T-helper 2 cell treated with Interferon-gamma antibody and Interleukin-4, amounts not matched to agents 5 μg/mL and 100 μg/mL, for 36 hours (primary cell): Measurements from ENCODE around the gene SIMC1.

Experiments
- DNase-seq: peaks from one replicate; pipeline ENCODE4 v3.0.0; 2021; ENCODE audit warnings: low spot score
- H3K27ac Mint-ChIP-seq: one replicate; pipeline ENCODE4 v1.8.0; 2021; ENCODE audit warnings: mild to moderate bottlenecking, mixed read lengths
- H3K27me3 Mint-ChIP-seq: one replicate; pipeline ENCODE4 v1.8.0; 2021; ENCODE audit warnings: low read depth, mixed read lengths
- H3K36me3 Mint-ChIP-seq: one replicate; pipeline ENCODE4 v1.8.0; 2021; ENCODE audit warnings: low read depth, mixed read lengths
- H3K4me1 Mint-ChIP-seq: one replicate; pipeline ENCODE4 v1.8.0; 2021; ENCODE audit warnings: low read depth, mixed read lengths
- H3K4me3 Mint-ChIP-seq: one replicate; pipeline ENCODE4 v1.8.0; 2022; ENCODE audit warnings: mild to moderate bottlenecking, moderate library complexity, mixed read lengths
- H3K9me3 Mint-ChIP-seq: one replicate; pipeline ENCODE4 v1.8.0; 2021; ENCODE audit warnings: mixed read lengths

Gene SIMC1

GRCh38 chr5:176371621-176372539 lies 133.7 kb downstream of the SIMC1 start:
- H3K36me3 Mint-ChIP-seq: peaks cover 8% of the 10 kb centered on the region
- no peaks in the 10 kb centered on the region for H3K9me3 Mint-ChIP-seq
- no peak for DNase-seq
- H3K27ac Mint-ChIP-seq: no peak overlapping the region
- H3K4me3 Mint-ChIP-seq: no peak overlapping the region
- H3K27me3 Mint-ChIP-seq: no peaks in the 10 kb centered on the region
- peaks cover 9% of the 10 kb centered on the region for H3K4me1 Mint-ChIP-seq

GRCh38 chr5:176373100-176373818 lies 135.0 kb downstream of the SIMC1 start:
- H3K27ac Mint-ChIP-seq: no peak overlapping the region
- H3K36me3 Mint-ChIP-seq: peaks cover 1% of the 10 kb centered on the region
- no peak for DNase-seq
- H3K9me3 Mint-ChIP-seq: no peaks in the 10 kb centered on the region
- no peak overlapping the region for H3K4me3 Mint-ChIP-seq
- no peaks in the 10 kb centered on the region for H3K4me1 Mint-ChIP-seq
- no peaks in the 10 kb centered on the region for H3K27me3 Mint-ChIP-seq

GRCh38 chr5:176379881-176380280 lies 141.7 kb downstream of the SIMC1 start:
- Mint-ChIP-seq H3K27ac (no peak overlapping the region), H3K9me3 (no peaks in the 10 kb centered on the region), H3K4me3 (no peak overlapping the region), H3K4me1 (no peaks in the 10 kb centered on the region), H3K36me3 (peaks cover 31% of the 10 kb centered on the region), H3K27me3 (no peaks in the 10 kb centered on the region)
- DNase-seq: no peak

GRCh38 chr5:176381423-176381822 lies 143.2 kb downstream of the SIMC1 start:
- H3K36me3 Mint-ChIP-seq: peaks cover 44% of the 10 kb centered on the region
- H3K4me3 Mint-ChIP-seq: no peak overlapping the region
- H3K4me1 Mint-ChIP-seq: peaks cover 9% of the 10 kb centered on the region
- H3K27me3 Mint-ChIP-seq: no peaks in the 10 kb centered on the region
- H3K27ac Mint-ChIP-seq: no peak overlapping the region
- DNase-seq: no peak
- H3K9me3 Mint-ChIP-seq: no peaks in the 10 kb centered on the region

GRCh38 chr5:176381979-176382378 lies 143.8 kb downstream of the SIMC1 start:
- Mint-ChIP-seq H3K4me3 (no peak overlapping the region), H3K4me1 (peaks cover 13% of the 10 kb centered on the region), H3K27ac (no peak overlapping the region), H3K36me3 (peaks cover 49% of the 10 kb centered on the region), H3K9me3 (no peaks in the 10 kb centered on the region), H3K27me3 (no peaks in the 10 kb centered on the region)
- DNase-seq: no peak

- Mint-ChIP-seq H3K9me3 (no peaks in the 10 kb centered on the region), H3K27ac (no peak overlapping the region), H3K4me3 (no peak overlapping the region), H3K4me1 (peaks cover 19% of the 10 kb centered on the region), H3K27me3 (no peaks in the 10 kb centered on the region), H3K36me3 (peaks cover 55% of the 10 kb centered on the region)
- no peak for DNase-seq
Measured at GRCh38 chr5:176382721-176383120, 144.5 kb downstream of the SIMC1 start.

- no peak overlapping the region for H3K4me3 Mint-ChIP-seq
- peaks cover 20% of the 10 kb centered on the region for H3K4me1 Mint-ChIP-seq
- H3K36me3 Mint-ChIP-seq: peaks cover 59% of the 10 kb centered on the region
- H3K9me3 Mint-ChIP-seq: no peaks in the 10 kb centered on the region
- no peaks in the 10 kb centered on the region for H3K27me3 Mint-ChIP-seq
- H3K27ac Mint-ChIP-seq: no peak overlapping the region
- DNase-seq: no peak
Measured at GRCh38 chr5:176383248-176383905, 145.2 kb downstream of the SIMC1 start.

- no peaks in the 10 kb centered on the region for H3K27me3 Mint-ChIP-seq
- H3K4me3 Mint-ChIP-seq: no peak overlapping the region
- H3K4me1 Mint-ChIP-seq: peaks cover 20% of the 10 kb centered on the region
- H3K27ac Mint-ChIP-seq: no peak overlapping the region
- DNase-seq: no peak
- no peaks in the 10 kb centered on the region for H3K9me3 Mint-ChIP-seq
- H3K36me3 Mint-ChIP-seq: peaks cover 59% of the 10 kb centered on the region
Measured at GRCh38 chr5:176383961-176384360, 145.7 kb downstream of the SIMC1 start.

- Mint-ChIP-seq H3K27ac (no peak overlapping the region), H3K4me1 (peaks cover 20% of the 10 kb centered on the region), H3K4me3 (no peak overlapping the region), H3K9me3 (no peaks in the 10 kb centered on the region), H3K36me3 (peaks cover 60% of the 10 kb centered on the region), H3K27me3 (no peaks in the 10 kb centered on the region)
- no peak for DNase-seq
Measured at GRCh38 chr5:176384366-176384930, 146.2 kb downstream of the SIMC1 start.

GRCh38 chr5:176384991-176385390 lies 146.8 kb downstream of the SIMC1 start:
- Mint-ChIP-seq H3K27me3 (no peaks in the 10 kb centered on the region), H3K4me1 (peaks cover 23% of the 10 kb centered on the region), H3K4me3 (no peak overlapping the region), H3K9me3 (no peaks in the 10 kb centered on the region), H3K36me3 (peaks cover 58% of the 10 kb centered on the region), H3K27ac (no peak overlapping the region)
- no peak for DNase-seq

- Mint-ChIP-seq H3K9me3 (no peaks in the 10 kb centered on the region), H3K27me3 (no peaks in the 10 kb centered on the region), H3K4me3 (peak overlapping the region; percentile 92), H3K36me3 (peaks cover 56% of the 10 kb centered on the region), H3K4me1 (peaks cover 23% of the 10 kb centered on the region), H3K27ac (no peak overlapping the region)
- no peak for DNase-seq
Measured at GRCh38 chr5:176386491-176386890, 148.3 kb downstream of the SIMC1 start.

GRCh38 chr5:176387384-176387925 lies 149.2 kb downstream of the SIMC1 start:
- Mint-ChIP-seq H3K27ac (peak overlapping the region; percentile 99), H3K27me3 (no peaks in the 10 kb centered on the region), H3K4me3 (peak overlapping the region; percentile 92), H3K36me3 (peaks cover 54% of the 10 kb centered on the region), H3K9me3 (no peaks in the 10 kb centered on the region), H3K4me1 (peaks cover 23% of the 10 kb centered on the region)
- DNase-seq: no peak

- Mint-ChIP-seq H3K27me3 (no peaks in the 10 kb centered on the region), H3K36me3 (peaks cover 51% of the 10 kb centered on the region), H3K4me3 (peak overlapping the region; percentile 92), H3K27ac (peak overlapping the region; percentile 99), H3K9me3 (no peaks in the 10 kb centered on the region), H3K4me1 (peaks cover 23% of the 10 kb centered on the region)
- DNase-seq: no peak
Measured at GRCh38 chr5:176388003-176388443, 149.8 kb downstream of the SIMC1 start.
